H1 (cell line): ENCODE measurements around the gene CELF2. TPM values are rescaled to one million over a fixed set of nuclear protein-coding genes. Genes with fewer than 3 reads are reported as not detected.

Source experiments
- CBX8 ChIP-seq: fragments of 300-800, 300-1000 bp; sonication (generic); IDR thresholded peaks from 2 replicates; pipeline ENCODE4 v1.7.1; 2016; ENCODE audit warnings: low read depth, low read length, borderline replicate concordance
- CEBPB ChIP-seq: IDR thresholded peaks from 2 replicates; pipeline ENCODE4 v1.6.1; 2012; ENCODE audit warnings: low read depth, low read length
- CHD7 ChIP-seq: fragments of 300-600 bp; sonication (generic); IDR thresholded peaks from 2 replicates; pipeline ENCODE4 v1.7.1; 2012; ENCODE audit warnings: low read length, moderate library complexity, mild to moderate bottlenecking, inconsistent platforms; ENCODE audit not compliant: insufficient replicate concordance
- EZH2 ChIP-seq: fragments of 200-600 bp; sonication (generic); IDR thresholded peaks from 2 replicates; pipeline ENCODE4 v1.7.1; 2012; ENCODE audit warnings: low read depth, mild to moderate bottlenecking, moderate library complexity, low read length, inconsistent platforms; ENCODE audit not compliant: severe bottlenecking
- KDM4A ChIP-seq: IDR thresholded peaks from one replicate; pipeline ENCODE4 v1.7.1; 2012; ENCODE audit warnings: low read depth, mild to moderate bottlenecking, moderate library complexity, low read length, inconsistent platforms; ENCODE audit not compliant: severe bottlenecking
- KDM5A ChIP-seq: fragments of 200-600 bp; IDR thresholded peaks from 2 replicates; pipeline ENCODE4 v1.7.1; 2012; ENCODE audit warnings: mild to moderate bottlenecking, low read length, inconsistent platforms, mixed read lengths
- POLR2AphosphoS5 ChIP-seq: IDR thresholded peaks from 2 replicates; pipeline ENCODE4 v1.6.1; 2011; ENCODE audit warnings: low read depth, low read length
- TAF7 ChIP-seq: optimal IDR thresholded peaks from 2 replicates; pipeline ENCODE3; 2011; ENCODE audit warnings: low read depth, mild to moderate bottlenecking, inconsistent platforms, low read length, moderate library complexity, borderline replicate concordance
- TCF12 ChIP-seq: IDR thresholded peaks from 2 replicates; pipeline ENCODE4 v1.6.1; 2011; ENCODE audit warnings: low read depth, mild to moderate bottlenecking, low read length
- polyA plus RNA-seq, 7 experiments: library from polyadenylated mRNA; depleted of rRNA in 3 of 7; stranded (reverse) in 5 of 7; unstranded in 2 of 7; fragments of >200 nt in 5 of 7; fragments of 200-250 nt in 2 of 7; gene quantifications; 1 replicate in 5 of 7; 2 replicates in 1 of 7; 4 replicates in 1 of 7; pipeline versions ENCODE4 v1.2.1 to v1.2.3, GENCODE V29; 2011 to 2013; ENCODE audit warnings: missing spikeins in 2 of 7, mixed read lengths in 2 of 7
- total RNA-seq: library from RNA; stranded (reverse); fragmentation: NEBNext Ultra II Directional; extraction: Animal tissue kit (Norgen Biotek cat#: 25700); gene quantifications from 2 replicates; pipeline ENCODE4 v1.2.1, GENCODE V29; 2021

CELF2 gene
- total and polyA plus RNA-seq, 2 of the 8 experiments (the other 6 are each of a cell fraction or from before 2014, with no cell fraction given): 18.3 to 22.7 TPM

GRCh38 chr10:10996966-10997620 lies 20.6 kb upstream of the CELF2 start (continued):
- no peak for TF ChIP-seq CHD7
- TF ChIP-seq TCF12: no peak
- TF ChIP-seq CEBPB: no peak
- no peak for TF ChIP-seq TAF7
- no peak for TF ChIP-seq CBX8
- no peak for TF ChIP-seq KDM5A
- TF ChIP-seq POLR2AphosphoS5: no peak
- no peak for TF ChIP-seq KDM4A
- TF ChIP-seq EZH2: no peak
